ENCODE measurements around the gene RC3H2.
A peak's percentile ranks its signal among the peaks of the same experiment; 100 is the strongest.
"Not testable (repeated sequence)": the region's sequence is repeated elsewhere in the genome, so short reads cannot be mapped to it uniquely, and the experiment has no call there.

Gene RC3H2

DNA sequence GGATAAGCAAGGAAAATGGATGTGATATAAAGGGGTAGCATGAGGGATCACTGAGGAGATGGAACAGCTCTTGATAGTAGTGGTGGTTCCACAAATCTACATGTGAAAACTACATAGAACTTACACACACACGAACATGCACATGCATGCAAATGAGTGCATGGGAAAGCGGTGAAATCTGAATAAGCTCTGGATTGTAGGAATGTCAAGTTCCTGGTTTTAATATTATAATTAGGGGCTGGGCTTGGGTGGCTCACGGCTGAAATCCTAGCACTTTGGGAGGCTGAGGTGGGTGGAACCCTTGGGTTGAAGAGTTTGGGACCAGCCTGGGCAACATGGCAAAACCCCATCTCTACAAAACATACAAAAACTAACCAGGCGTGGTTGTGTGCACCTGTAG is 63.7 kb downstream of the RC3H2 start:
- no peak for DNase-seq (ENCODE audit: low read depth)

DNA sequence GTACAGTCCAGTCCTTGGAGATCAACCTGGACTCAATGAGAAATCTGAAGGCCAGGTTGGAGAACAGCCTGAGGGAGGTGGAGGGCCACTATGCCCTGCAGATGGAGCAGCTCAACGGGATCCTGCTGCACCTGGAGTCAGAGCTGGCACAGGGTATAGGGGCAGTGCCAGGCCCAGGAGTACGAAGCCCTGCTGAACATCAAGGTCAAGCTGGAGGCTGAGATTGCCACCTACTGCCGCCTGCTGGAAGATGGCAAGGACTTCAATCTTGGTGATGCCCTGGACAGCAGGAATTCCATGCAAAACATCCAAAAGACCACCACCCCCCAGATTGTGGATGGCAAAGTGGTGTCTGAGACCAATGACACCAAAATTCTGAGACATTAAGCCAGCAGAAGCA is 66.7 kb downstream of the RC3H2 start:
- not testable (repeated sequence) for DNase-seq (ENCODE audit: low read depth)

DNA sequence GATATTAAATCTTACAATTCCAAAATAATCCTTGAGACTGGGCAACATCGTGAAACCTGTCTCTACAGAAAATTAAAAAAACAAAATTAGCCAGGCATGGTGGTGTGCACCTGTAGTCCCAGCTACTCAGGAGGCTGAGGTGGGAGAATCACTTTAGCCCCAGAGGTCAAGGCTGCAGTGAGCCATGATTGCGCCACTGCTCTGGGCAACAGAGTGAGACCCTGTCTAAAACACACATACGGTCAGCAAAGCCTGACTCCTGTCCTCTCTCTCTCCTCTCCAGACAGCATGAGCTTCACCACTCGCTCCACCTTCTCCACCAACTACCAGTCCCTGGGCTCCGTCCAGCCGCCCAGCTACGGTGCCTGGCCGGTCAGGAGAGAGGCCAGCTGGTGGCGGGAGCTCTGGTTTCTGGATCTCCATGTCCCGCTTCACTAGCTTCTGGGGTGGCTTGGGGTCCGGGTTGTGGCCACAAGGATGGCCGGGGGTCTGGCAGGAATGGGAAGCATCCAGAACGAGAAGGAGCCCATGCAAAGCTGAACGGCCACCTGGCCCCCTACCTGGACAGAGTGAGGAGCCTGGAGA is 67.8 kb downstream of the RC3H2 start:
- DNase-seq (ENCODE audit: low read depth): no peak

DNA sequence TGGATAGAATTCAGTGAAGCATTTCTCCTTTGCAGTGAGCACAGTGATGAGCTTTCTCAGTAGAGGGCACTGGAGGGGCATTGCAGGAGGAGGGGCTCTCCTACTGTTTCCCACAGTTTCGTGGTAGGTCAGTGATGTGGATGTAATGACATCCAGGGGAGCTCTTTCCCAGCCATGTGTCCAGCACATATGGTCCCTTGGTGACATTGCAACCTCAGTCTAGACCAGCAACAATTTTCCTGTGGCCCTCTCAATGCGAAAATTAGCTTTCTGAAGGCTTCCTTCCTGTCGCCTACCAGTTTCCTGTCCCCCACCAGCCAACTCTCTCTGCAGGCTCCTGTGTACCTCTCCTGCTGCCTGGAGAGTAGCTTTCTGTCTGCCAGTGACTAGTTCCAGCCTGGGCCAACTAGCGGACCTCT is 69.8 kb downstream of the RC3H2 start:
- DNase-seq (ENCODE audit: low read depth): no peak

DNA sequence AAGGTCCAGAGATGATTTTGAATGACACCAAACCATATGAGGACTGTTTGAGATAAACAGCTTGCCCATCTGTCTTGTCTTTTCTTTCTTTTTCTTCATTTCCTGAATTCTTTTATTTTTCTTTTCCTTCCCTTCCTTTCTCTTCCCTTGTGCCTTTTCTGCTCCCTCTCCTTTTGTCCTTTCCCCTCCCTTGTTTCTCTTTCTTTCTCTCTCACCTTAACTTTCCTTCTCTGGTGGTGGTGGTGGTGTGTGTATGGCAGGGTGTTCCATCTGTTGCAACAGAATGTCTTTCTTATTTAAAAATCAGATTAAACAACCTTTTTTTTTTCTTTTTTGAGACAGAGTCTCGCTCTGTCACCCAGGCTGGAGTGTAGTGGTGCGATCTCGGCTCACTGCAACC is 73.0 kb downstream of the RC3H2 start:
- DNase-seq (ENCODE audit: low read depth): no peak

DNA sequence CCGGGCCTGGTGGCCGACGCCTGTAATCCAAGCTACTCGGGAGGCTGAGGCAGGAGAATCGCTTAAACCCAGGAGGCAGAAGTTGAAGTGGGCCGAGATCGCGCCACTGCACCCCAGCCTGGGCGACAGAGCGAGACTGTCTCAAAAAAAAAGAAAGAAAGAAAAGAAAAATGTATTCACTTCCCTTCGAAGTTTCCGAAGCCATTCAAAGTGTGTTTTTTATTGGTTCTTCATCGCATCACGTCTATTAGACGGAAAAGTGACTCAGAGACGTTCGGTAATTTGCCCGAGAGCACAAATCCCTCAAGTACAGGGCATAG is 76.2 kb downstream of the RC3H2 start:
- not testable (repeated sequence) for DNase-seq (ENCODE audit: low read depth)

DNA sequence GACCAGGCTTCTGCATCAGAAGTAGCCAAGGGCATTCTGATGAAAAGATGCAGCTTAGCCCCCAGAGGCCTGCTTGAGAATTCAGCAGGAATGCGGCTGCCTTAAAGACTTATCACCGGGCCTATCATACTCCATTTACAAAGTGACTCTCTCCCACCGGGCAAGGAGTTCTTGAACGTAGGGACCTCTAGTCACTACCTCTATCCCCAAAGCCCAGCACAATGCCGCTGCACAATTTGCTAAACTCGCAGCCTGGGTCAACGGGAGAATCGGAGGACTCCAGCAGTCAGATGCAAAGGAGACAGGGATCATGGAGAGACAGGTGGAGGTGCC is 77.4 kb downstream of the RC3H2 start:
- DNase-seq (ENCODE audit: low read depth): peak; percentile 62

DNA sequence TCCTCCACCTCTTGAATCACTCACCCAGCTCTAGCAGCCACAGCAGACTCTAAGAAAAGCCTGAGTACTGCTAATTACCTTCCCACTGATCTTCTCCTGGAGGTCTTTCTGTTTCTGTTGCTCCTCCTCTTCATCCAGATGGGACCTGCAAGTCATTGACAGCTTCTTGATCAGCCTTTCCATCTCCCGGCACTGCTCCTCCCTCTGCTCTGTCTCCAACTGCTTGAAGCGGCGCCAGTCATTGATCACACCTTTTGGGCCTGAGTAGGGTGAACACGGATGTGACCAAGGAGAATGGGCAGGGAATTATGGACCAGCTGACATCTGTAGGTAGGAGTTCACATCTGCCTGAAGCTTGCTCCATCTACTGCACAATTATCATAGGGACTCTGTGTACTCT is 82.2 kb downstream of the RC3H2 start:
- DNase-seq (ENCODE audit: low read depth): no peak

DNA sequence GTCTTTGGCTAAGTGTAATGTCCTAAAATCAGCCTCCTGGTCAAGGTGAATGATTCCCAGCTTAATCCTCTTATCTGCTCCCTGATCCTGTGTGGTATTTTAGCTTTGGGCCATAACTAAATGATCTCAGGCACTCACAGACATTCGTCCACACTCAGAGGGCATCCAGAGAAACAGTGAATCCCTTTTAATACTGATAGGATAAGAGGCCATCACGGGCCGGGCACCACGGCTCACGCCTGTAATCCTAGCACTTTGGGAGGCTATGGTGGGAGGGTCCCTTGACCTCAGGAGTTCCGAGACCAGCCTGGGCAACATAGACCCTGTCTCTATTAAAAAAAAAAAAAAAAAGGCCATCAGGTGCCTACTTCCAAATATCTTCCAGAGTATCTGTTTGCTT is 83.1 kb downstream of the RC3H2 start:
- no peak for DNase-seq (ENCODE audit: low read depth)

DNA sequence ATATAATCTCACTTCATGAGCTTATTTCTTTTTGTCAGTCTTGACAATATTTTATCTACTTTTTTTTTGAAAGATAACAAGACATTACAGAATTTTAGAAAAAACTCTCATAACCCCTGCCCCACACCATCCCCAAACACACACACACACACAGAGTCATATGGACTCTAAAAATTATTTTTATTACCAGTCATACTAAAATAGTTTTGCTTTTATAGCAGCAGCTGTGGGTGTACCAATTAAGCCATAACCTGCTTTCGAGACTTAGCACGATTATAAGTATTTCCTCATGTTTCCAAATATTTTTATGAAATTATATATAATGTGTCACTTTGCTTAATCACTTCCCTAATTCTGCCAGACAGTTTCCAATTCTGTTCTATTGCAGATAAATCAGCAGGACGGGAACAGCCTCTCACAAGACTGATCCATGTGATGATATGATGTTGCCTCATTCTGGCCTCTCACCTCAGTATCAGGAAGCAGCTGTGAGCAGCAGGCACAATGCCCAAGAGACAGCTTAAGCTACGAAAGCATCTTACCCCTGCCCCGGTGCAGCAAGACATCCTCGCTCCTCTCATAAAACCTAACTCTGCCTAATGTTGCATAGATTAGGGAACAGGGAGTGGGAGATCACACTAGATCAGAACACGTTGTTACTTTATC is 83.7 kb downstream of the RC3H2 start:
- DNase-seq (ENCODE audit: low read depth): peak; percentile 83

DNA sequence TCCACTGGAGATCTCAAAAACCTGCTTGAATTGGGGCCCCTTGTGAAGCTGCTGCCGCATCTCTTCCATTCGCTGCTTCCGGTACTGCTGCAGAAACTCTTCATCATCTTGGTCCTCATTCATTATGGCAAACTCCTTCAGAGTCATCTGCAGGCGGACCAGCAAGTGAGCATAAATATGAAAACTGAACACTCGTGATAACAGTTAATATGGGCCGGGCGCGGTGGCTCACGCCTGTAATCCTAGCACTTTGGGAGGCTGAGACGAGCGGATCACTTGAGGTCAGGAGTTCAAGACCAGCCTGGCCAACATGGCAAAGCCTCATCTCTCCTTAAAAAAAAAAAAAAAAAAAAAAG is 84.7 kb downstream of the RC3H2 start:
- DNase-seq (ENCODE audit: low read depth): no peak

DNA sequence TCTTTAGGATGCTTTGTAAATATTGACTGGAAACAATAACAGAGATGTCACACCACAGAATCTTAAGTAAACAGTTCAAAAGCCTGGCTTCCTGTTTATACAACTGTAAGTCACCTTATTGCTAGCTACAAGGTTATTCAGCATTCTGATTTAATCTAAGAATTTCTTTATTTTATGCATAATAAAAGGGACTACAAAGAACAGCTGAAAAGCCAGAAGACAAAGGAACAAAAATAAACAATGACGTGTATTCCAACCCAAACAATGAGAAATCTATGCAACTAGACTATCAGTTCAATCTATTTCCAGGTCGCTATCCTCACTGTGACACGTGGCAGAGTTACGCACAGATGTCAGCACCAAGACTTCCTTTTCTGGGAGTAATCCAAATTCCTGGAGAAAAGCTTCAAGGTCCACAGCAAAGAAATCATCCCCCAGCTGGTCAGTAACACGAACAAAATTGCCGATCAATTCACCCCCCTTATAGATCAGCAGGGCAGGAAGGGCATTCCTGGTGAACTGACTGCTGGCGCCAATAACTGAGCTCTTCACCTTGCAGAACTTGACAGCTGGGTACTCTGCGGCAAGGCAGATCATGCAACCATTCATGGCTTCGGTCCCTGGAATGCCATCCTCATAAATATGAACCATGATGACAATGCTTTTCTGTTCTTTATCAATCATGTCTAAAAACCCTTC is 85.2 kb downstream of the RC3H2 start:
- DNase-seq (ENCODE audit: low read depth): peak; percentile 66

DNA sequence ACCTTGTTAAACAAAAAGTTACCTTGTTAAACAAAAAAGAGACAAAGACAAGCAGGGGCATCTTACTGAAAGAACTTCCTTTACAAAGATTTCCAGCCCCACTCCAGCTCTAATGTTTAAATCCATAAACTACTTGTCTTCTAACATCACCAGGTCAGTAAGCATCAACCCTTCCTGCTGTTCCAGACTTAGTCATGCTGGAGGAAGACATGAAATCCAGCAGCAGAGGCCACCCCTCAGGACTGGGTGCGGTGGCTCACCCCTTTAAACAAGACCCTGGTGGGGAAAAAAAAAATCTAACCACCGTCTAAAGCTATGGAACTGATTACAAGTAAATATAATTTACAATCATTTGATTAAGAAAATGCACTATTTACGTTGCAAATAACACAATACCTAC is 85.8 kb downstream of the RC3H2 start:
- DNase-seq (ENCODE audit: low read depth): peak; percentile 74

DNA sequence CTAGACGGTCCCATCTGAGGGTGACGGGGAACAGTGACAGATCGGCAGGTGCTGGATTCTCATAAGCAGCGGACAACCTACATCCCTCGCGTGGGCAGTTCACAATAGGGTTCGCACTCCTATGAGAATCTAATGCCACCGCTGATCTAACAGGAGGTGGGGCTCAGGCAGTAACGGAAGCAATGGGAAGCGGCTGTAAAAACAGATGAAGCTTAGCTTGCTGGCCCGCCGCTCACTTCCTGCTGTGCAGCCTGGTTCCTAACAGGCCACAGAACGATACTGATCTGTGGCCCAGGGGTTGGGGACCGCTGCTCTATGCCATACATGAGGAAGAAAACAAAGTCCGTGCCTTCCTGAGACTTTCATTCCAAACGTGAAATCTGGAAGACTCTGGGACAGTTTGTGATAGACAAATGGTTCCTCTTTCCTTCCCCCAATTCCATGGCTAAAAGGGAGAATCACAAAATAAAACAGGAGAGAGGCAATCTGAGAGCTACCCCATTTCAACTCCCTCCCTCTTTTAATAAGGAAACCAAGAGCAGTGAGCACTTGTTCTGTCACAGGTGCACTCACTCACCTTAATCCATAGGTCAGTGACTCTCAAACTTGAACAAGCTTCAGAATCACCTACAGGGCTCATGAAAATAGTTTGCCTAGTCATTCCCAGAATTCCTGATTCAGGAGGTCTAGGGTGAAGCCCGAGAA is 88.8 kb downstream of the RC3H2 start:
- peak; percentile 55 for DNase-seq (ENCODE audit: low read depth)

DNA sequence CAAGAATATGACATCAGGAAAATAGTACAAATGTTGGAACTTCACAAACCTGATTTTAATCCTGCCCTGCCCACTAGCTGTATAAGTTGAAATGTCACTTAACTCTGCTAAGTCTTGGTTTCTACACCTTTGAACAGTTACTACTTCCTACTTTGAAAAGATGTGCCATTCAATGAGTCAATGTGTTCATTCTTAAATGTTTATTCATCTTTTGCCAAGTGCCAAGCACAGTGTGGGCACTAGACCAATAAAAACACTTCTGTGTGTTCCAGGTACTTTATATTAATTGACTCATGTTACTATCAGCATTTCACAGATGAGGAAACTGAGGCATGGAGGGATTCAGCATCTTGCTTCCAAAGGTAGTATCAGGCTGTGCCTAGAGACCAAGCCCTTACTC is 89.6 kb downstream of the RC3H2 start:
- no peak for DNase-seq (ENCODE audit: low read depth)

DNA sequence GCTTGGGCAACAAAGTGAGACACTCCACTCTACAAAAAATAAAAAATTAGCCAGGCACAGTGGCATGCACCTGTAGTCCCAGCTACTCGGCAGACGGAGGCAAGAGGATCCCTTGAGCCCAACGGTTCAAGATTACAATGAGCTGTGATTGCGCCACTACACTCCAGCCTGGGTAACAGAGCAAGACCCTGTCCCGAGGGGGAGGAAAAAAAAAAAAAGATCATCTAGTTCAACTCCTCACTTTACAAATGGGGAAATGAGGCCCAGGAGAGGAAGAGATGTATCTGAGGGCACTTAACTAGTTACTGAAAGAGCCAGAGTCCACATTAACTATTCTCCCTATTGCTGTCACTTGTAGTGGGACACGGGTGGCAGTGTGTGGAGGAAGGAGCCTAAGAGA is 90.6 kb downstream of the RC3H2 start:
- no peak for DNase-seq (ENCODE audit: low read depth)

DNA sequence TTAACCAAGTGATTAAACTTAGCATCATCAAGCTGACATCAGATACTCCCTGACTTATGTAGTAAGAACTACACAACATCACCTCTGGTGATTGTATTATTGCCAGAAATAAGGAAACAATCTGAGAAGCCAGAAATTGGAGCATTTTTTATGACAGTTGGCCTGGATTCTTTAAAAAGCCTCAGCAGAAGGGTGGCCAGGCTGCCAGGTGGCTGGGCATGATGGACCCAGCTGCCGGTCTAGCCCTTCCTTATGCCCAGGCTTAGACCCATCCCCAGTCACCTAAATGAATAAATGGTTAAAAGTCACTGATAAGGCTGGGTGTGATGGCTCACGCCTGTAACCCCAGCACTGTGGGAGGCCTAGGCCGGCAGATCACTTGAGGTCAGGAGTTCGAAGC is 92.4 kb downstream of the RC3H2 start:
- DNase-seq (ENCODE audit: low read depth): no peak

DNA sequence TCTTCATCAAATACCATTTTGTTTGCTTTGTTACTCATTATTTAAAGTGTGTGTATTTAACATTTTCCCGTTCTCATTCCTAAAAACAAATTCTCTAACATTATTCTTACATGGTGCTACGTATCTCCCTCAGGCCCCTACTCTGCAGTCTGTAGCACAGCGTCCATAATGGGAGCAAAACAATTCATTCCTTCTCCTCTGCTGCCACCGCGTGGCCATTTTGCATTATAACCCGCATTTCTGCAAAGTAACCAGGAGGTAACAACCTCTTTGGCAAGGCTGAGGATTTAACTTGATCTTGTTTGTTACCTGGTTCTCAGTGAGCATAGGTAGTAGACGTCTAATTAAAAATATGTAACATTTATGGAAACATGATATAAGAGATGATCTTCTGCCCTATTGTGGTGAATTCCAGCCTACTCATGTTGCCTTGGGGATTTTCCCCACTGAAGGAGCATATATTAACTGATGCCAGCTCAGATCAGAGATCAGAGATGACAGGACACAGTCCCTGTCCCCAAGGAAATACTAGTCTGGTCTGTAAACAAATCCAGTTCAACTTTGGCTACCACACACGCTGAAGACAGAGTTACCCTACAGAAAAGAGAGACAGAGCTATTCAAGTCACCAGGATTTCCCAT is 94.7 kb downstream of the RC3H2 start:
- DNase-seq (ENCODE audit: low read depth): peak; percentile 69

DNA sequence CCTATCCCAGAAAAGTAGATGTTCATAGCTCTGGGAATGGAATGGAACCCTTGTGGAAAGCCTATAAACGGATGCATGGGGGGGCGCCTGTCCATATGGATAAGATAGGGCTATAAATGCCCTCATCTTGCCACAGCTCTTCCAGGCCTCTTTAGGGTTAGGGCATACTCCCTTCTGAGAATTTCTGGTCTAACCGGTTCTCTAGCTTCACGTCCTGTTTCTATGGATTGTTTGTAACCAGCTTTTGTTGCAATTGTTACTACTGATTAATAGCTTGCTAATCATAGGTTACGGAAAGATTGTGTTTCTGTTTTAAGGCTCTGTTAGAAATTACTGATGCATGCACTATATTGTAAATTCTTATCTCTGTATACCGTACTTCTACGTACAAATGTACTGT is 95.9 kb downstream of the RC3H2 start:
- not testable (repeated sequence) for DNase-seq (ENCODE audit: low read depth)

DNA sequence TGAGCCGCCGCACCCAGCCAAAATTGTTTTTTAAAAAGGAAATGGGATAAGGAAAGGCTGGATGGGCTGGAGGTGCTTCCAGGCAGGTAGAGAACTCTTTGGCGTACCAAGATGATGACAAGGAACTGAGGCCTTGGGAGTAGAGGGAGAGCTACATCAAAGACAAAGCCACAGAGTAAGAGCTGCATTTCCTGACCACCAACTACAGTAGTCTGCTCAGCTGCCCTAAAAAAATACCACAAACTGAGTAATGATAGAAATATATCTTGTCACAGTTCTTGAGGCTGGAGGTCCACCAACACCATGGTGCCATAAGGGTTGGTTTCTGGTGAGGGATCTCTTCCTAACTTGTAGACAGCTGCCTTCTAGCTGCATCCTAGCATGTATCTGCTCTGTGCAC is 97.0 kb downstream of the RC3H2 start:
- no peak for DNase-seq (ENCODE audit: low read depth)

DNA sequence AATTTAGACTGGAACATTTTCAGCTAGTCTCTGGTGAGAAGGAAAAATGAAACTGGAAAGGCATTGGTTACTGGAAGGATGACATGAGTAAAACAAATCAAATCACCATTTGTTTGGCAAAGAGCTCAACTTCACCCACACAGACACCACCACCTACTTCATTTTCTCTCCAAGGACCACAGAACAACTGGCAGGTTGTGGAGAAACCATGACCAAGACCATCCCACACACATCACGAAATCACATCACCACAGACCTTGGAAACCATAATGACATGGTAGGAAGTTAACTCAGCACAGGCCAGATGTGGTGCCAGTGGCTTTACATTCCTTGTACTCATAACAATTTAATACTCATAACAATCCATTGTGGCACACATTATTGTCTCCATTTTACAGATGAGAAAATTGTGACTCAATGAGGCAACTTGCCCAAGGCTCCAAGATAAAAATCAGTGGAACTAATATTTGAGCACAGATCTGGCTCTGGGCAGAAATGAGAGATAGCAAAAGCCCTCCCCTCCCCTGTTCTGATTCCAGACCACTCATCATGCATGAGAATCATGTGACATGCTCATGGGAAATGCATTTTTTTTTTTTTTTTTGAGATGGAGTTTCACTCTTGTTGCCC is 97.8 kb downstream of the RC3H2 start:
- DNase-seq (ENCODE audit: low read depth): no peak

DNA sequence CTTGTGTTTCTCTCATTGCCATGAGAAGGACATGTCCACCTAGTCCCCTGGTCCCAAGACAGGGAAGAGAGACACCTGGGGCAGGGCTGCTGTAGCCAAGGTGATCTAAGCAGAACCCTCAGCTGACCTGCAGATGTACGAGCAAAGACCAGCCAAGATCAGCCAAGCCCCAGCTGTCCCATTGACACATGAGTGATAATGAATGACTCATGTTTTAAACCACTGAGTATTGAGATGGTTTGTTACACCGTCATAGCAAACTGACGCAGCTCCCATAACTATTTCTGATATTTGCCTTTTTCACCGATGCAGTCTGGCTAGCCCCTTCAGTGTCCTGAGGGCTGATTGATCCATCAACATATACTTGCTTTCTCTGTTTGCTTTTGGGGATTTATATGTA is 98.5 kb downstream of the RC3H2 start:
- DNase-seq (ENCODE audit: low read depth): no peak
